Nephron progenitor cell (in vitro differentiated cells): ENCODE results near the gene EYA2.

ENCODE experiments used
- DNase-seq: peaks from one replicate; pipeline ENCODE4 v3.0.0; 2021
- H3K27ac Mint-ChIP-seq: 2 replicates; pipeline ENCODE4 v1.8.0; 2021; ENCODE audit warnings: mild to moderate bottlenecking, moderate library complexity, mixed read lengths
- H3K27me3 Mint-ChIP-seq: 2 replicates; pipeline ENCODE4 v1.8.0; 2021; ENCODE audit warnings: mild to moderate bottlenecking, low read depth, mixed read lengths; ENCODE audit not compliant: poor library complexity
- H3K36me3 Mint-ChIP-seq: 2 replicates; pipeline ENCODE4 v1.8.0; 2021; ENCODE audit warnings: low read depth, mixed read lengths
- H3K4me1 Mint-ChIP-seq: 2 replicates; pipeline ENCODE4 v1.8.0; 2021; ENCODE audit warnings: mixed read lengths
- H3K4me3 Mint-ChIP-seq: 2 replicates; pipeline ENCODE4 v1.8.0; 2021; ENCODE audit warnings: mild to moderate bottlenecking, moderate library complexity, mixed read lengths
- H3K9me3 Mint-ChIP-seq: 2 replicates; pipeline ENCODE4 v1.8.0; 2021; ENCODE audit warnings: mild to moderate bottlenecking, moderate library complexity, mixed read lengths
- TF ChIP-seq, protein P1 (sequence below): fragments of 200-600 bp; sonication (generic); IDR thresholded peaks from 2 replicates; pipeline ENCODE4 v1.5.0; 2021; ENCODE audit warnings: antibody characterized with exemption

The EYA2 gene

DNA sequence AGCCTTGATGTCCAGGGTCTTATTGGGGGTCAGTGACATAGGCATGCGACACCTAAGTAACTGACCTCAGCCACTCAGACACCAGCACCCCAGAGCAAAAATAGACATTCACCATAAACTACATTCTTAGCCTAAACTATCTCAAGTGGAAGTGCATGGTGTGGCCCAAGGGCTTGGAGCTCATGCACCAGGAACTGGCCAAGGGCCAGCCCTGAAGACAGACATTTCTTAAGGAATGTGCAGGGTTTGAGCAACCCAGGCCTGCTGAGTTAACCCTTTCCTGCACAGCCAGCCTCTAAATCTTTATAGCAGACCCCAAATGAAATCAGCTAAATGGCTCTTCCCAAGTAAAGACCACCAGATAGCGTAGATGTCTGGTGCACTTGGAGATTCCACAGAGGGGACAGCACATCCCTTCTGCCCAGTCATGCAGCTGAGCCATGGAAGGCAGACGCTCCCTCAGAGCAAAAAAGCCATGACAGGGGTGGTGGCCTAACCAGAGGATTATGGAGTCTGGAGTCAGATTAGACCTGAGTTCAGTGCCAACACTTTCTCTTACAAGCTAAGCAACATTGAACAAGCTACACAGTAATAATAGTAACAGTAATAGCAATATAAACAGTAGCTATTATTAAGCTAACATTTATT lies 239.3 kb downstream of the EYA2 start:
- TF ChIP-seq, protein P1, sequence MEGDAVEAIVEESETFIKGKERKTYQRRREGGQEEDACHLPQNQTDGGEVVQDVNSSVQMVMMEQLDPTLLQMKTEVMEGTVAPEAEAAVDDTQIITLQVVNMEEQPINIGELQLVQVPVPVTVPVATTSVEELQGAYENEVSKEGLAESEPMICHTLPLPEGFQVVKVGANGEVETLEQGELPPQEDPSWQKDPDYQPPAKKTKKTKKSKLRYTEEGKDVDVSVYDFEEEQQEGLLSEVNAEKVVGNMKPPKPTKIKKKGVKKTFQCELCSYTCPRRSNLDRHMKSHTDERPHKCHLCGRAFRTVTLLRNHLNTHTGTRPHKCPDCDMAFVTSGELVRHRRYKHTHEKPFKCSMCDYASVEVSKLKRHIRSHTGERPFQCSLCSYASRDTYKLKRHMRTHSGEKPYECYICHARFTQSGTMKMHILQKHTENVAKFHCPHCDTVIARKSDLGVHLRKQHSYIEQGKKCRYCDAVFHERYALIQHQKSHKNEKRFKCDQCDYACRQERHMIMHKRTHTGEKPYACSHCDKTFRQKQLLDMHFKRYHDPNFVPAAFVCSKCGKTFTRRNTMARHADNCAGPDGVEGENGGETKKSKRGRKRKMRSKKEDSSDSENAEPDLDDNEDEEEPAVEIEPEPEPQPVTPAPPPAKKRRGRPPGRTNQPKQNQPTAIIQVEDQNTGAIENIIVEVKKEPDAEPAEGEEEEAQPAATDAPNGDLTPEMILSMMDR, result no peak
- no peak for DNase-seq
- Mint-ChIP-seq H3K36me3 (no peaks in the 10 kb centered on the region), H3K27ac (no peak overlapping the region), H3K27me3 (no peaks in the 10 kb centered on the region), H3K9me3 (peaks cover 3% of the 10 kb centered on the region), H3K4me3 (no peak overlapping the region), H3K4me1 (peaks cover 13% of the 10 kb centered on the region)

- H3K27ac Mint-ChIP-seq, result no peak overlapping the region
These were observed 242.1 kb downstream of the EYA2 start for GRCh38 chr20:47136782-47137181.

DNA sequence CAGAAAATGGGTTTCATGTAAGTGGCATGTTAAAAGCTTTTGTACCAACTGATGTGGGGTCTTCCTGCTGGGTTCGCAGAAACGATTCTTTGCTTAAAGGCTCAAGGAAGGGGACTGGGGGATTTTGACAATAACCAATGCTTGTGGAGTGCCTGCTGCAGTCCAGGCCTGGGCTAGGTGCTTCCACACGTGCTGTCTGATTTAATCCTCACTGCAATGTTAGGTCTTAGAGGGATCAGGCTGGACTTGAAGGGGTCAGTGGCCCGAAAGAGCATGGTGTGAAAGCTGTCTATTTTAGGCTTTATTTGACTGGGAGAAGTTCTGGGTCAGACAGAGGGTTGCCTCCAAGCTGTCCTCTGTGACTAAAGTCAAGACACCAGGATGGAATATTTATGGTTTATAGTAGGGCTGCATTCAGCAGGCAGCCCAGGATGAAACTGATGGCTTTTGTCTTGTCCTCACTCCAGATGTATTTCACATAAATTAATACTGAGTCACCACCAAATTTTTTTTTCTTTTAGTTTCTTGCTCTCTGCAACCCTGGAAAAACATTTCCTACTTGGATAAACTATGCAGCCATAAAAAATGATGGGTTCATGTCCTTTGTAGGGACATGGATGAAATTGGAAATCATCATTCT lies 242.7 kb downstream of the EYA2 start:
- Mint-ChIP-seq H3K4me1 (peaks cover 13% of the 10 kb centered on the region), H3K4me3 (no peak overlapping the region), H3K9me3 (peaks cover 14% of the 10 kb centered on the region), H3K27me3 (no peaks in the 10 kb centered on the region), H3K27ac (no peak overlapping the region), H3K36me3 (peaks cover 9% of the 10 kb centered on the region)
- TF ChIP-seq, protein P1, result no peak
- DNase-seq, result no peak

More at GRCh38 chr20:47136782-47137181, 242.1 kb downstream of the EYA2 start:
- Mint-ChIP-seq H3K9me3 (peaks cover 12% of the 10 kb centered on the region), H3K27me3 (no peaks in the 10 kb centered on the region), H3K4me1 (peaks cover 13% of the 10 kb centered on the region), H3K4me3 (no peak overlapping the region), H3K36me3 (peaks cover 9% of the 10 kb centered on the region)
- DNase-seq, result no peak
- TF ChIP-seq, protein P1, result no peak

DNA sequence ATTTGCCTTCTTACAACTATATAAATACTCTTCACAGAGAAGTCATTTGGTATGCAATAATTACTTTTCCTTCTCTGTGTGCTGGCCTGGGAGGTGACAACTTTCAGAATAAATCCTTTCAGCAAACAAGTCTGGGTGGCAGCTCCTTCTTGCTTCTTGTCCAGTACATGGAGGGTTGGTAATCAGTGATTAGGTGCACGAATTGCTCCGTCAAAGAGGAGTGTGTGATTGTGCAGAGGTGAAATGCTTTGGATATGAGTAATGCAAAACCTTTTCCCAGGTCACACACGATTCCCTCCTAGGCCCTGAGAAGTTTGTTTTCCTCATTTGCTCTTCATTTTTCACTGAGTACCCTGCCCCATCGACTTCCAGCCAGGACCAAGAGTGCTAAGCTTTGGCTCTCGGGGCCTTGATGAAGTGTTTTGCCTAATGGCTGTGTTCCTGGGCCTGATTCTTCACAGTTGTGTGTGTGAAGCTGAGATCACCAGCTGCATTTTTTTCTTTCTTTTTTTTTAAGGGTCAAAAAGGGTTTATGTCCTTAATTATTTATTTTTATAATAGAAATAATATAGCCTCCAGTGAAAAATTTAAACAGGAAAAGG lies 245.4 kb downstream of the EYA2 start:
- Mint-ChIP-seq H3K27ac (peak overlapping the region; percentile 10), H3K4me3 (no peak overlapping the region), H3K36me3 (peaks cover 9% of the 10 kb centered on the region), H3K27me3 (no peaks in the 10 kb centered on the region), H3K4me1 (peaks cover 18% of the 10 kb centered on the region), H3K9me3 (peaks cover 14% of the 10 kb centered on the region)
- TF ChIP-seq, protein P1, result no peak
- DNase-seq, result no peak

DNA sequence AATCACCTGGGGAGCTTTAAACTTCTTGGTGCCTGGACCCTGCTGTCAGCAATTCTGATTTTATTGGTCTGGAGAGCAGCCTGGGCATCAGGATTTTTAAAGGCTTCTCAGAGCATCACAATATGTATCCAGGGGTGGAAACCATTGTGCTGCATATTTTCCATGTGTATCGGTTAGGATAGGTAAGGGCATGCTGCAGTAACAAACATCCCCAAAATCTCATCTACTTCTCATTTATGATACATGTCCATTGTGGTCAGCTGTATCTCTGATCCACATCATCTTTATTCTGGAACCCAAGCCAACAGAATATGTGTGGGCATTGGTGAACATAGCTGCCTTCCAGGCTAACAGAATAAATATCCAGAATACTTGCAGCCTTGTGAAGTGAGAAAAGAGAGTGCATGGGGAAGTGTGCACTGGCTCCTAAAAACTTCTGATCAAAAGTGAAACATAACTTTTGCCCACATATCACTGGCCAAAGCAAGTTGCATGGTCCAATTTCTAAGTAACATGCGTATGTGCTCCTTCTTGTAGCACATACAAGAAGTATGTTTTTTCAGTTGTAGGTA lies 246.8 kb downstream of the EYA2 start:
- TF ChIP-seq, protein P1, result no peak
- peaks cover 29% of the 10 kb centered on the region for H3K4me1 Mint-ChIP-seq
- peaks cover 9% of the 10 kb centered on the region for H3K36me3 Mint-ChIP-seq
- peaks cover 14% of the 10 kb centered on the region for H3K9me3 Mint-ChIP-seq
- H3K27me3 Mint-ChIP-seq, result no peaks in the 10 kb centered on the region
- no peak for DNase-seq
- H3K4me3 Mint-ChIP-seq, result no peak overlapping the region
- no peak overlapping the region for H3K27ac Mint-ChIP-seq
